Measurements from ENCODE around the gene TNIP1.

- TF ChIP-seq CTCF (IDR thresholded peaks at IDR 0.05), result no peak
- no peak for TF ChIP-seq POLR2AphosphoS5 (IDR thresholded peaks at IDR 0.05)
- TF ChIP-seq EP300 (IDR thresholded peaks at IDR 0.05; ENCODE audit: low read depth), result no peak
- TF ChIP-seq POLR2A (IDR thresholded peaks at IDR 0.05), result no peak
These were observed 3.4 kb downstream of the TNIP1 start for GRCh38 chr5:151077419-151077818.

Measured in transverse colon (tissue), 4 donors.